Endothelial cell of umbilical vein (primary cell): ENCODE data around the gene TNFRSF1A. TPM values are rescaled to one million over a fixed set of nuclear protein-coding genes. Genes with fewer than 3 reads are reported as not detected.

ENCODE experiments used
- BruUV-seq: library from RNA; stranded (reverse); fragments of 400-500 nt; replicated peaks from 2 replicates; lab custom pipeline; 2021; lab: Mats Ljungman, UMichigan
- CTCF ChIA-PET: fragments of 300-600, 350-600 bp; sonication (Branson Sonifier 250); formaldehyde crosslinking; loops from one replicate; lab custom pipeline; 2021; ENCODE audit warnings: antibody characterized with exemption, inconsistent platforms; lab: Charles Lee
- POLR2A ChIA-PET: fragments of 300-600, 350-600 bp; sonication (Branson Sonifier 250); formaldehyde crosslinking; loops from one replicate; lab custom pipeline; 2021; ENCODE audit warnings: antibody characterized with exemption, inconsistent platforms; lab: Charles Lee
- DNase-seq: peaks from one replicate; pipeline ENCODE4 v3.0.0-alpha.2; 2011; ENCODE audit warnings: low read depth, low spot score
- FAIRE-seq: peaks from 2 replicates; lab custom pipeline; 2011; peaks lifted over from hg19 to GRCh38; lab: Jason Lieb, UNC
- H2AFZ ChIP-seq: 2 replicates; pipeline ENCODE4 v1.6.0; 2012; ENCODE audit warnings: low read depth, low read length, control low read depth, inconsistent platforms
- H3K27ac ChIP-seq: 2 replicates; pipeline ENCODE4 v1.5.1; 2011; ENCODE audit warnings: low read depth, mild to moderate bottlenecking, control low read depth, low read length, moderate library complexity; ENCODE audit not compliant: insufficient read depth
- H3K27me3 ChIP-seq, 2 experiments: 2 replicates each; pipeline versions ENCODE4 v1.6.0 to v1.6.1; 2011; ENCODE audit warnings: low read length in 2 of 2, mixed read lengths in 1 of 2; ENCODE audit not compliant: control insufficient read depth in 2 of 2, insufficient read depth in 2 of 2
- H3K36me3 ChIP-seq, 2 experiments: 2 replicates in 1 of 2; 3 replicates in 1 of 2; pipeline ENCODE4 v1.5.1; 2011; ENCODE audit warnings: low read length in 2 of 2, mild to moderate bottlenecking in 1 of 2, moderate library complexity in 1 of 2; ENCODE audit not compliant: control insufficient read depth in 2 of 2, insufficient read depth in 2 of 2; ENCODE audit errors: extremely low read depth in 1 of 2
- H3K4me1 ChIP-seq: 3 replicates; pipeline ENCODE4 v1.5.1; 2011; ENCODE audit warnings: mild to moderate bottlenecking, low read length; ENCODE audit not compliant: control insufficient read depth, insufficient read depth; ENCODE audit errors: extremely low read depth
- H3K4me2 ChIP-seq: 2 replicates; pipeline ENCODE4 v1.6.1; 2011; ENCODE audit warnings: low read length, control low read depth, mixed read lengths; ENCODE audit not compliant: insufficient read depth
- H3K4me3 ChIP-seq, 3 experiments: fragments of 200-600 bp in 1 of 3; sonication (generic), shearing (Covaris generic) in 1 of 3; replicated peaks in 1 of 3; 2 replicates each; pipeline ENCODE4 v1.5.1; 2011 to 2016; ENCODE audit warnings: control low read depth in 3 of 3, low read length in 3 of 3, mild to moderate bottlenecking in 2 of 3, inconsistent platforms in 1 of 3, low read depth in 1 of 3, moderate library complexity in 1 of 3; ENCODE audit not compliant: insufficient read depth in 1 of 3
- H3K79me2 ChIP-seq: 2 replicates; pipeline ENCODE4 v1.6.0; 2012; ENCODE audit warnings: low read length, inconsistent platforms; ENCODE audit not compliant: control insufficient read depth, insufficient read depth
- H3K9ac ChIP-seq: replicated peaks from 2 replicates; pipeline ENCODE3; 2011; ENCODE audit warnings: low read length, control low read depth; ENCODE audit not compliant: insufficient read depth; ENCODE audit errors: extremely low read depth
- H3K9me1 ChIP-seq: replicated peaks from 3 replicates; pipeline ENCODE4 v1.6.0; 2011; ENCODE audit warnings: mild to moderate bottlenecking, low read length; ENCODE audit not compliant: control insufficient read depth, insufficient read depth; ENCODE audit errors: extremely low read depth
- H3K9me3 ChIP-seq: replicated peaks from 2 replicates; pipeline ENCODE4 v1.5.1; 2012; ENCODE audit warnings: low read length, inconsistent platforms; ENCODE audit not compliant: control insufficient read depth, insufficient read depth
- H4K20me1 ChIP-seq: replicated peaks from 2 replicates; pipeline ENCODE3; 2011; ENCODE audit warnings: mild to moderate bottlenecking, low read length; ENCODE audit not compliant: control insufficient read depth, insufficient read depth; ENCODE audit errors: extremely low read depth
- EZH2 ChIP-seq: IDR thresholded peaks from 2 replicates; pipeline ENCODE4 v1.6.1; 2012; ENCODE audit warnings: borderline replicate concordance, low read depth, mild to moderate bottlenecking, moderate library complexity, low read length, inconsistent platforms; ENCODE audit not compliant: severe bottlenecking
- FOS ChIP-seq: IDR thresholded peaks from 2 replicates; pipeline ENCODE4 v1.6.1; 2011; ENCODE audit warnings: mild to moderate bottlenecking, low read length, moderate library complexity, borderline replicate concordance; ENCODE audit not compliant: insufficient read depth
- GATA2 ChIP-seq: IDR thresholded peaks from 2 replicates; pipeline ENCODE4 v1.7.0; 2011; ENCODE audit warnings: low read depth, mild to moderate bottlenecking, moderate library complexity, mixed read lengths, low read length; ENCODE audit not compliant: insufficient read length, insufficient read depth
- JUN ChIP-seq: IDR thresholded peaks from 2 replicates; pipeline ENCODE4 v1.6.1; 2011; ENCODE audit warnings: borderline replicate concordance, low read depth; ENCODE audit not compliant: insufficient read length, insufficient read depth
- MAX ChIP-seq: IDR thresholded peaks from 2 replicates; pipeline ENCODE4 v1.6.1; 2011; ENCODE audit not compliant: insufficient read depth, insufficient read length
- MYC ChIP-seq: IDR thresholded peaks from one replicate; pipeline ENCODE4 v1.6.1; 2011; ENCODE audit warnings: mild to moderate bottlenecking, low read depth, low read length
- POLR2A ChIP-seq: IDR thresholded peaks from 2 replicates; pipeline ENCODE4 v1.6.1; 2012; ENCODE audit warnings: low read depth, mild to moderate bottlenecking, control low read depth, low read length
- POLR2AphosphoS5 ChIP-seq: IDR thresholded peaks from 2 replicates; pipeline ENCODE4 v1.6.1; 2012; ENCODE audit warnings: low read depth, mild to moderate bottlenecking, control low read depth, low read length, moderate library complexity; ENCODE audit not compliant: insufficient read depth
- dilution Hi-C: fragments of 300-500 bp; cut with MboI; formaldehyde crosslinking; loops from one replicate; pipeline ENCODE4 v1.15.0; 2019; ENCODE audit warnings: low sequenced_read_pairs; ENCODE audit not compliant: extremely low pct_ligation_motif_present
- intact Hi-C: fragments of 100-400 bp; cut with micrococcal nuclease; formaldehyde crosslinking; loops from one replicate; pipeline ENCODE4 v1.10.0; 2022
- polyA plus RNA-seq, 4 experiments: library from polyadenylated mRNA; depleted of rRNA in 3 of 4; stranded (reverse) in 3 of 4; unstranded in 1 of 4; fragments of >200 nt; gene quantifications; 2 replicates each; pipeline versions ENCODE4 v1.2.1 to v1.2.3, GENCODE V29; 2011 to 2012; ENCODE audit warnings: missing spikeins in 1 of 4
- total RNA-seq: library from RNA; stranded (reverse); gene quantifications from 2 replicates; pipeline ENCODE4 v1.2.3, GENCODE V29; 2021
- TF ChIP-seq, protein P1 (sequence below), 2 donors: IDR thresholded peaks; 1 replicate in 1 of 2; 2 replicates in 1 of 2; pipeline ENCODE4 v1.5.1; 2011; ENCODE audit warnings: low read length in 2 of 2, mild to moderate bottlenecking in 2 of 2, moderate library complexity in 2 of 2, control low read depth in 1 of 2, inconsistent platforms in 1 of 2, low read depth in 1 of 2; ENCODE audit not compliant: insufficient read depth in 1 of 2; ENCODE audit errors: extremely low read depth in 1 of 2

The TNFRSF1A gene
- total and polyA plus RNA-seq, 2 donors (not counting 3 experiments of a cell fraction or from before 2014, with no cell fraction given) = 86.5 to 98.2 TPM

- Histone ChIP-seq H3K9me3 (no peaks in the 10 kb centered on the region), H3K79me2 (no peaks in the 10 kb centered on the region), H3K27me3 (peaks cover 0 to 2% of the 10 kb centered on the region in 2 experiments), H3K9ac (no peak overlapping the region), H3K36me3 (no peaks in the 10 kb centered on the region), H3K4me2 (no peak overlapping the region), H3K4me1 (peaks cover 18% of the 10 kb centered on the region), H3K9me1 (no peaks in the 10 kb centered on the region), H2AFZ (no peak overlapping the region), H4K20me1 (no peaks in the 10 kb centered on the region), H3K27ac (no peak overlapping the region), H3K4me3 (no peak overlapping the region)
- intact Hi-C loops (no loop called here), dilution Hi-C loops (no loop called here)
- CTCF ChIA-PET = interaction anchor here (0.9 to 1.8 kb wide), 3 partner anchors 14 to 25 kb away, joined by 4 to 5 read pairs (median 4); no protein-coding TSS in a partner anchor
- FAIRE-seq = no peak
- POLR2A ChIA-PET = no interaction called here
- BruUV-seq = no TSS peak
- TF ChIP-seq MYC (no peak), GATA2 (no peak), MAX (no peak), POLR2A (no peak), EZH2 (no peak), POLR2AphosphoS5 (no peak), FOS (no peak), JUN (no peak)
- TF ChIP-seq, protein P1, sequence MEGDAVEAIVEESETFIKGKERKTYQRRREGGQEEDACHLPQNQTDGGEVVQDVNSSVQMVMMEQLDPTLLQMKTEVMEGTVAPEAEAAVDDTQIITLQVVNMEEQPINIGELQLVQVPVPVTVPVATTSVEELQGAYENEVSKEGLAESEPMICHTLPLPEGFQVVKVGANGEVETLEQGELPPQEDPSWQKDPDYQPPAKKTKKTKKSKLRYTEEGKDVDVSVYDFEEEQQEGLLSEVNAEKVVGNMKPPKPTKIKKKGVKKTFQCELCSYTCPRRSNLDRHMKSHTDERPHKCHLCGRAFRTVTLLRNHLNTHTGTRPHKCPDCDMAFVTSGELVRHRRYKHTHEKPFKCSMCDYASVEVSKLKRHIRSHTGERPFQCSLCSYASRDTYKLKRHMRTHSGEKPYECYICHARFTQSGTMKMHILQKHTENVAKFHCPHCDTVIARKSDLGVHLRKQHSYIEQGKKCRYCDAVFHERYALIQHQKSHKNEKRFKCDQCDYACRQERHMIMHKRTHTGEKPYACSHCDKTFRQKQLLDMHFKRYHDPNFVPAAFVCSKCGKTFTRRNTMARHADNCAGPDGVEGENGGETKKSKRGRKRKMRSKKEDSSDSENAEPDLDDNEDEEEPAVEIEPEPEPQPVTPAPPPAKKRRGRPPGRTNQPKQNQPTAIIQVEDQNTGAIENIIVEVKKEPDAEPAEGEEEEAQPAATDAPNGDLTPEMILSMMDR (IDR thresholded peaks at IDR 0.05; ENCODE audit: extremely low read depth in 1 of 2, insufficient read depth in 1 of 2, low read depth in 1 of 2, low read length in 2 of 2) = no peak
- no peak for DNase-seq
Measured at GRCh38 chr12:6360080-6360571, 18.2 kb upstream of the TNFRSF1A start.
